ENCODE measurements around the gene PRKCA. TPM values are rescaled to one million over a fixed set of nuclear protein-coding genes. Genes with fewer than 3 reads are reported as not detected.

PRKCA gene
- total RNA-seq, 2 experiments from 2014 or later, result 84.4 to 87.9 TPM

DNA sequence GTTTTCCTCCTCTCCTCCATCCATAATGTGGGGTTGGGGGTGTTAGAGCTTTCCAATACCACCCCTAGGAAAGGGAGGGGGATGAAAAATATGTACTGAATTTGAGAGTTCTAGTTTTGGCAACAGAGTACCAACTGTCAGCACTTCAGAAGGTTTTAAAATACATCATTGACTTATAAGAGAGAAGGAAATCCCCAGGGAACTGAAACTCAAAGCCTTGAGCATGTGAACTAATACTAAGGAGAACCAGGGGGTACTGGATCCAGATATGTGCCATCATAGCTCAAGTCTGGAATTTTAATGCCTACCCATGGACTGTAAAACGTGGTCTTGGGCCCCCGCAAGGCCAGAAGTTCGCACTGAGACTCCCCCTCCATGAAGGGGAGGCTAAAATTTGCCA, 548.3 kb downstream of the PRKCA start:
- intact Hi-C loops (cut with micrococcal nuclease), result no loop called here
- no peak for DNase-seq
- Mint-ChIP-seq H3K9me3 (peaks cover 8% of the 10 kb centered on the region), H3K27ac (no peak overlapping the region), H3K27me3 (no peaks in the 10 kb centered on the region), H3K4me1 (ENCODE audit: low read depth) (no peaks in the 10 kb centered on the region), H3K4me3 (no peak overlapping the region), H3K36me3 (ENCODE audit: low read depth) (no peaks in the 10 kb centered on the region)
- POLR2A ChIA-PET, result no interaction called here
- no peak for ATAC-seq
- TF ChIP-seq, protein P1, sequence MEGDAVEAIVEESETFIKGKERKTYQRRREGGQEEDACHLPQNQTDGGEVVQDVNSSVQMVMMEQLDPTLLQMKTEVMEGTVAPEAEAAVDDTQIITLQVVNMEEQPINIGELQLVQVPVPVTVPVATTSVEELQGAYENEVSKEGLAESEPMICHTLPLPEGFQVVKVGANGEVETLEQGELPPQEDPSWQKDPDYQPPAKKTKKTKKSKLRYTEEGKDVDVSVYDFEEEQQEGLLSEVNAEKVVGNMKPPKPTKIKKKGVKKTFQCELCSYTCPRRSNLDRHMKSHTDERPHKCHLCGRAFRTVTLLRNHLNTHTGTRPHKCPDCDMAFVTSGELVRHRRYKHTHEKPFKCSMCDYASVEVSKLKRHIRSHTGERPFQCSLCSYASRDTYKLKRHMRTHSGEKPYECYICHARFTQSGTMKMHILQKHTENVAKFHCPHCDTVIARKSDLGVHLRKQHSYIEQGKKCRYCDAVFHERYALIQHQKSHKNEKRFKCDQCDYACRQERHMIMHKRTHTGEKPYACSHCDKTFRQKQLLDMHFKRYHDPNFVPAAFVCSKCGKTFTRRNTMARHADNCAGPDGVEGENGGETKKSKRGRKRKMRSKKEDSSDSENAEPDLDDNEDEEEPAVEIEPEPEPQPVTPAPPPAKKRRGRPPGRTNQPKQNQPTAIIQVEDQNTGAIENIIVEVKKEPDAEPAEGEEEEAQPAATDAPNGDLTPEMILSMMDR (IDR thresholded peaks at IDR 0.05), result no peak
- CTCF ChIA-PET, result interaction anchor here (1.3 kb wide), 1 partner anchor 8 kb away, joined by 3 read pairs; no protein-coding TSS in a partner anchor

DNA sequence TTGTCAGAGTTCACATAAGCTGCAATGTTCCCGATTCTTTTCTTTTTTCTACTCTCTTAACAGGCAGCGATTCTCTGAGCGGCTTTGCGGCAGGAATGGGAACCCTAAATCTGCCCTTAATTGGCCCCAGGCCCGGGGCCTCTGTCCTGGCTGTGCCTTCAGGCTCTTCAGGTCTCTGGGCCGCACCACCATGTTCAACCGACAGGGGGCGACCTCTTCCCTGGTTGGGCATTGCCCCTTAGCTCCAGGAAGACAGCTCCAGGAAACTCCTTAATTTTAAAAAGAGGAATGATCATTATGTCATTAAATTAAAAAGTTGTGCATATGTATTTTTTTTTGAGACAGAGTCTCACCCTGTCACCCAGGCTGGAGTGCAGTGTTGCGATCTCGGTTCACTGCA, 552.8 kb downstream of the PRKCA start:
- ChIA-PET POLR2A (no interaction called here), CTCF (interaction anchor here (0.6 to 1.2 kb wide), 5 partner anchors 9 to 51 kb away, joined by 3 to 5 read pairs (median 4); no protein-coding TSS in a partner anchor)
- Mint-ChIP-seq H3K27ac (no peak overlapping the region), H3K27me3 (peaks cover 1% of the 10 kb centered on the region), H3K4me1 (ENCODE audit: low read depth) (no peaks in the 10 kb centered on the region), H3K9me3 (peaks cover 8% of the 10 kb centered on the region), H3K4me3 (no peak overlapping the region), H3K36me3 (ENCODE audit: low read depth) (no peaks in the 10 kb centered on the region)
- TF ChIP-seq, protein P1 (IDR thresholded peaks at IDR 0.05), result peak; percentile 66
- intact Hi-C loops (cut with micrococcal nuclease), result no loop called here
- DNase-seq (peak; percentile 62), ATAC-seq (no peak)

DNA sequence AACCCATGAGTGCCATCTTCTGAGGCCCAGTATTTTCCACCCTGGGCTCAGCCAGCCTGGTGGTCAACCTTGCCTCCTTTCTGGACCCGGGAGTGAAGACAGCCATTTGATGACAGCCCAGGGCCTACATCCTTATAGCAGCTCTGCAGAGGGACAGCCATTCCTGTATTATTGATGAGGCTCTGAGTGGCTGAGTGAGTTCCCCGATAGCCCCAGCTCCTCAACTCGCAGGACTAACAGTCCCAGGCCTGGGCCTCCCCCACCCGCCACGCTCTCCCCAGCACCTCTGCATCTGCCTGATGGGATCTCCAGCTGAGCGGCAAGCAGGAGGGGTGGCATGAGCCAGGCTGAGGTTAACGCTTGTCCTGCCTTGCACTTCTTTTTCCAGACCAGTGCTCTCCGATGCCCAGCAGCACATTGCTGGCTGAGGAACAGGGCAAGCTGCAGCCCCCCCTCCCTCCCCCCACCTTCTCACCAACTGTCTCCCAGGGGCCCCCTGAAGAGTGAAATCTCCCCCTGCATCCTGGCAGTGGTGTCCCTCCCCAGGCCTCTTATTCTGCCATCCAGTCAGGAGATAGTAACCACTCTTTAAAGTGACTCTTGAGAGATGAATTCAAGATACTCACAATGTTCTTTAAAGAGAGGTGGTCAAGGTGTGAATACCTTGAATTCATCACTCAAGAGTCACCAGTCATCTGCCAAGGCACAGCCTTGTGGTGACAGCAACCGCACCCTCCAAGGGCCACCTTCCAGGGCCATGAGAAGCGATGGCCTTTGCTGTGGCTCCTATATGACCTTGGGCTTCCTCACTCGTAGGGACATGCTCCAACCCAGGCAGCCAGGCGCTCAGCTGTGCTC, 556.0 kb downstream of the PRKCA start:
- no peak overlapping the region for H3K4me3 Mint-ChIP-seq
- H3K4me1 Mint-ChIP-seq (ENCODE audit: low read depth), result no peaks in the 10 kb centered on the region
- TF ChIP-seq, protein P1 (IDR thresholded peaks at IDR 0.05), result no peak
- H3K9me3 Mint-ChIP-seq, result peaks cover 8% of the 10 kb centered on the region
- ATAC-seq, result no peak
- H3K27me3 Mint-ChIP-seq, result peaks cover 4% of the 10 kb centered on the region
- intact Hi-C loops (cut with micrococcal nuclease), result no loop called here
- H3K27ac Mint-ChIP-seq, result no peak overlapping the region
- CTCF ChIA-PET, result no interaction called here
- DNase-seq, result no peak
- H3K36me3 Mint-ChIP-seq (ENCODE audit: low read depth), result no peaks in the 10 kb centered on the region
- POLR2A ChIA-PET, result interaction anchor here (0.7 kb wide), 1 partner anchor 32 kb away, joined by 3 read pairs; no protein-coding TSS in a partner anchor

DNA sequence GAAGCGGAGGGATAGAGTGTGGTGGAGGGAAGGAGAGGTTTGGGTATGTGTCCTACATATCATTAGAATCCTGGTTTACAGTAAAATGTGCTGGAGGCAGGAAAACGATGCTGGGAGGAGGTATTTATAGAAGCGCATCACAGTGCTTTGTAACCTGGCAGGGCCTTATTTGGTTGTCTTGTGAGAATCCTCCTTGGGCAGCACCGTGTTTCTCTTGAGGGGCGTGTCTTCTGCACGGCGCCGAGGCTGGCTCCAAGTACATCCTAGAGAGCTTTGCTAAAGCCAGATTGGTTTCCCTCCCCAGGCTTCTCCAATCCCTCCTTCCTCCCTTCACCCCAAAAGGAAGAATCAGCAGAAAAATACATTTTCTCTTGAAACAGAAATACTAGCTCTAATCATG, 556.9 kb downstream of the PRKCA start:
- ChIA-PET CTCF (no interaction called here), POLR2A (no interaction called here)
- TF ChIP-seq, protein P1 (IDR thresholded peaks at IDR 0.05), result no peak
- intact Hi-C loops (cut with micrococcal nuclease), result no loop called here
- Mint-ChIP-seq H3K27me3 (peaks cover 7% of the 10 kb centered on the region), H3K36me3 (ENCODE audit: low read depth) (no peaks in the 10 kb centered on the region), H3K27ac (no peak overlapping the region), H3K4me3 (no peak overlapping the region), H3K4me1 (ENCODE audit: low read depth) (no peaks in the 10 kb centered on the region), H3K9me3 (peaks cover 11% of the 10 kb centered on the region)
- ATAC-seq (no peak), DNase-seq (no peak)

DNA sequence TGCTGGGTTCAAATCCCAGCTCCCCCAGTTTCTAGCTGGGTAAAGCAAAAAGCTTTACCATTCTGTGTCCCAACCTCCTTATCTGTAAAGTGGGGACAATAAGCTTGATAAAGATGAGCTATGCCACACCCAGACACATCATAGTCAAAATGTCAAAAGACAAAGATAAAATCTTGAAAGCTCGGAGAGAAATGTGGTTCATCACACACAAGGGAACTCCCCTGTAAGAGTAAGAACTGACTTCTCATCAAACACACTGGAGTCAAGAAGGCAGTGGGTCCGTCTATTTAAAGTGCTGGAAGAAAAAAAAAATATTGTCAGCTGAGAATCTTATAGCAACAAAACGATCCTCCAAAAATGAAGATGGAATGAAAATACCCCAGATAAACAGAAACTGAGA, 557.8 kb downstream of the PRKCA start:
- H3K27ac Mint-ChIP-seq, result no peak overlapping the region
- H3K4me1 Mint-ChIP-seq (ENCODE audit: low read depth), result no peaks in the 10 kb centered on the region
- H3K36me3 Mint-ChIP-seq (ENCODE audit: low read depth), result no peaks in the 10 kb centered on the region
- H3K9me3 Mint-ChIP-seq, result peaks cover 5% of the 10 kb centered on the region
- intact Hi-C loops (cut with micrococcal nuclease), result no loop called here
- CTCF ChIA-PET, result interaction anchor here (0.6 kb wide), 1 partner anchor 58 kb away, joined by 3 read pairs; no protein-coding TSS in a partner anchor
- POLR2A ChIA-PET, result no interaction called here
- no peak overlapping the region for H3K4me3 Mint-ChIP-seq
- peaks cover 7% of the 10 kb centered on the region for H3K27me3 Mint-ChIP-seq
- ATAC-seq, result peak; percentile 66
- TF ChIP-seq, protein P1 (IDR thresholded peaks at IDR 0.05), result no peak
- no peak for DNase-seq
